GM18858 (cell line): ENCODE data around the gene PGLYRP4.
"Not testable (repeated sequence)": the region's sequence is repeated elsewhere in the genome, so short reads cannot be mapped to it uniquely, and the experiment has no call there.

Experiments
- ATAC-seq: cut with Tn5 transposase; IDR thresholded peaks from one replicate; pipeline ENCODE4 v1.9.1; 2021; ENCODE audit not compliant: unreplicated experiment

The PGLYRP4 gene

DNA sequence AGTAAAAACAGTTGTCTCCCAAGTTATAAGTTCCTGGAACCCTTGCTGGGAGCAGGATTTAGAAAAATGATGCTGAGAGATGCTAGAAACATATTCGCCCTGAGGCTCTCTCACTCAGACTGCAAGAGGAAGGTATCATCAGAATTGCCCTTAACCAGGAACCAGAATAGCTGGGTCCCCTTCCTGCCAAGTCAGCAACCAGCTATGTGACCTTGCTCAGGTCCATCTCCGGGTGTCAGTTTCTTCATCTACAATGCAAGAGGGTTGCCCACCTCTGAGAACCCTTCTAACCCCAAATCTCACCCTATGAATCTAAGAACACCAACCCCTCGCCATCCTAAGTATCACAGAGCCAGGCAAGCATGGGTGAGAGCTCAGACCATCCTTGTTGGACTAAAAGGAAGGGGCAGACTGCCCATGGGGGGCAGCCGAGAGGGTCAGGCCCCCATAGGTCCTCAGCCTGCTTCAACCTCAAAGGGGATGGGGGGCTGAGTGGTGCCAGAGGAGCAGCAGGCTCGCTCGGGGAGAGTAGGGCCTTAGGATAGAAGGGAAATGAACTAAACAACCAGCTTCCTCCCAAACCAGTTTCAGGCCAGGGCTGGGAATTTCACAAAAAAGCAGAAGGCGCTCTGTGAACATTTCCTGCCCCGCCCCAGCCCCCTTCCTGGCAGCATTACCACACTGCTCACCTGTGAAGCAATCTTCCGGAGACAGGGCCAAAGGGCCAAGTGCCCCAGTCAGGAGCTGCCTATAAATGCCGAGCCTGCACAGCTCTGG is 8.6 kb upstream of the PGLYRP4 start:
- ATAC-seq: no peak

DNA sequence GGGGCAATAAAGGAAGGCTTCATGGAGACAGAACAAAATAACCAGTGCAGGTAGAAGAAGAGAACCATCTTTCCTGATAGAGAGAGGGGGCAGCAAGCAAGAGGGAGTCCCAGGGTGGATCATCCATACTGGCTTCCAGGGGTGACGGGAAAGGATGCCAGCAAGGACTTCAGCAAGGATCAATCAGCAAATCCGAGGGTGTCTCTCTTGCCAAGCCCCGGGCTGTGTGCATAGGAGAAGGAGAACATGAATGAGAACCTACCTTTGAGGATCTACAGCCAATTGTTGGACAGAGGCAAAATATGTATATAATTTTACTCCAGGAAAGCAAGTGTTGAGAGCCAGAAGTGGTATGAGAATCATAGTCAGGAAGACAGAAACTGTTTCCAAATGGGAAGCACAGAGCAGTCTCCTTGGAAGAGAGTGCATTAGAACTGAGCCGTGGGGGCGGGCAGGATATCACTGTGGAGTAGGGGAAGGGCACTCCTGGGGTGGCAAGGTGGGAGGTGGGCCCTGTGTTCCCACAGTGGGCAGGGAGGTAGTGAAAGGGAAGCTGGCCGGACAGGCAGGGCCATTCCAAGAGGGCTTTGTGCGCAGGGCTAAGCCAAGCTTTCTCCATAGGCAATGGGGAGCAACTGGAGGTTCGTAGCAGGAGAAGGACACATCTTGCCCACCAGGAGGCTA is 7.9 kb upstream of the PGLYRP4 start:
- no peak for ATAC-seq

DNA sequence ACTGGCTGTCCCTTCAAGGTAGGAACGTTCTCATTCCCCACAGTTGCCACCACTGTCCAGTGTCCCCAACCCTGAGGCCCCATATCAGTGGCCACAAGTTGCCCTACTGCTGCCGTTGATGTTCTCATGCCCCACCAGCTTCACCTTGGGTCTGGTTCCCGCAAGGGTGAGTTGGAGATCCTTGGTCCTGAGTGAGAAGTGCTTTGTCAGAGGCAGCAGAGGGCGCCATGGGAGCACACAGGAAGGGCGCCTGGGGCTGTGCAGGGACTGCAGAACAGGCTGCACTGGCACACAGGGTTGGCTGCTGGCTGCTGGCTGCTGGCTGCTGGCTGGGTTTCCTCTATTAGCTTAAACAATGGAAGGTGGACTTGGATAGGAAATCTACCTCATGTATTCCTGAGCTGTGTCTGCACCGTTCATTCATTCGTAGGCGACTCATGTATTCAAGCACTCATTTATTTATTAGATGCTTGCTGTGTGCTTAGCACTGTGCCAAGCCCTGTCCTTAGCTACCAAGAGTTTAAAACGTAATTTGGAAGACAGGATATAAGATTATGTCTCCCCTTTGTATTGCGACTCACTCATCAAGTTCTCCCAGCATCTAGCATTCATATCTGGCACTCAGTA is 6.9 kb upstream of the PGLYRP4 start:
- ATAC-seq: no peak

DNA sequence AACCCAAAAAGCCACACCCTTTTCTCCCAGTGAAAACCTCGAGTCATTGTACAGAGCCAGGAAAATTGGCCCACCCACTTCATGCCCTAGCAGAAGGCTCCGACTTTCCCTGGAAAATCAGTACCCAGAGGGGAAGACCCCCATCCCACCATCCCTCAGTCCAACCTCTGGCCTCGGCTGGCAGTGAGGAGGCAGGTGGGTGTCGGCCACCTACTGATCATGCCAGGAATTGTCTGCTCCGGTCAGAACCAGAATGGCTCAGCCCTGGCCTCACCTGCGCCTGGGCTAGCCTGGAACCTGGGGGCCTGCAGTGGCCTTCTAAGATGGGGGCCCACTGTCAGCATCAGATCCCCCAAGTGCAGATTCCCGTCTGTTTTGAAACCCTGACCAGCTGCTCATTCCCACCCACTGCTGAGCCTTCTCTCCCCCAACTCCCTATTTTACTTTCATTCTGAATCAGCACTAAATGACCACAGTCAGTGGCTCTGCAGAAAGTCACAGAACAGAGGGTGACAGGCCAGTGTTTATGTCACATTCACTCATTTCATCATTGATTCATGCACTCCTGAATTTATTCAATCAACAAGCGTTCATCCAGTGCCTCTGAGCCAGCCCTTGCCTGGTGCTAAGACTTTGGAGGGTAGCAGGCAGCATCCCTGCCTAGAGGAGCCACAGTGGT is 6.0 kb upstream of the PGLYRP4 start:
- ATAC-seq: no peak

DNA sequence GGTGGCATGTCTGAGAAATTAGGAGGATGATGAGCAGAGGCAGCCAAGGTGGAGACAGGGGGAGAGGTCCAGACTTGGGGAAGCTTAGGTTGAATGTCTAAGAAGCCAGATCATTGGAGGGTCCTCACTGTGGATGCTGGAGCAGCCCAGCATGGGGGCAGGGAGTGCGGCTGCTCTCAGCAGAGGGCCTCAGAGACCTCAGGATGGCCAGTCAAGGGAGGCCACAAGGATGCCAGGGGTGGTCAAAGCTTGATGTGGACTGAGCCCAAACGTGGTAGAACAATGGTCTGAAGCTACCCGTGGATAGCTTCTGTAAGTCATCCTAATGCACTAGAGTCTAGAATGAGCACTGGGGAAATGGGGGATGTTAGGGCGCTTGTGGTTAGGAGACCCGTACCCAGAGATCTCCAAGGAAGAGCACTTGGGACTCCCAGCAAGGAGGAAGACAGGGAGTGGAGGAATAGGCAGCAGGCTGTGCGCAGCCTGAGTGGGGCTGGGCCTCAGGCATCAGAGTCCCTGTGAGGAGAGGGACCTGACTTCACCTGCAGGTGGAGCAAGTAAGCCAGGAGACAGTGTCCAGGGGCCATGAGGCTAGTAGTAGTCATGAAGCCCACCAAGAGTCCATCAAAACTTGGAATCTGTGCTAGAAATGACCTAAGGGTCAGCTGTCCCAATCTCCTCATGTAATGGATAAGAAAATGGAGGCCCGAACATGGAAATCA is 4.7 kb upstream of the PGLYRP4 start:
- no peak for ATAC-seq

DNA sequence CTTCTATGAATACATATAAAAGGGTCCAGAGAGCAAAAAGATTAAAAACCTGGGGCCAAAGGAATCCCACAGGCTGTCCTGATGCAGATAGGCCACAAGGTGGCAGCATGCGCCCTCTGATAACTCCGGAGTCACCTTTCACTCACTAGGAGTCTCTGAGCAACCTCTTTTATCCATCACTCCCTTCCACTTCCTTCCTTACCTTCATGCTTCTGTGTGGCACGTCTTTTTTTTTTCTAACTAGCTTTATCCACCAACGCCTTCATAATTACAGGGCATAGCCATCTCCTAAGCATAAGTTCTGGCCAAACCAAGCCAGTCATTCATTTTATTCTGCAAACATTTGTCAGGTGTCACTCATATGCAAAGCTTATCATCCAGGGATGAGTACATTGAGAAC is 3.9 kb upstream of the PGLYRP4 start:
- no peak for ATAC-seq

DNA sequence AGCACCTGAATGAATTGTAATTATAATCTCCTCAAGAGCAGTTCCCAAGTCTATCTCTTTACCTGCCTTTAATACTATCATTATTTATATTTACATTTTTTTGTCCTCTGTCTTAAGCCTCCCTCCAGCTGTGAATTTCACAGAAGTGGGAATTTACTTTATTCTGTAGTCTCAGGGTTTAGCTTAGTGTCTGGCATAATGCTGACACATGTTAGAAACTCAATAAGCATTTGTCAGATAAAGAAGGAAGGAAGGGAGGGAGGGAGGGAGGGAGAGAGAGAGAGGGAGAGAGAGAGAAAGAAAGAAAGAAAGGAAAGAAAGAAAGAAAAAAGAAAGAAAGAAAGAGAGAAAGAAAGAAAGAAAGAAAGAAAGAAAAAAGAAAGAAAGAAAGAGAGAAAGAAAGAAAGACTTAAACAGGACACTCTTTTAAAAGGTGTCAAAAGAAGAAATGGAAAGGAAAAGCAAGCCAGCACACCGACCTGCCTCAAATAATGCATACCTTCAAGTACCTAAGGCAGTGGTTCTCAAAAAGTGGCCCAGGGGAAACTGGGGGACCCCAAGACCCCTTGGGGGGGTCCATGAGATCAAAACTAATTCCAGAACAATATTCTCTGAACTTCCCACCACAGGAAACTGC is 1.8 kb upstream of the PGLYRP4 start:
- no peak for ATAC-seq

DNA sequence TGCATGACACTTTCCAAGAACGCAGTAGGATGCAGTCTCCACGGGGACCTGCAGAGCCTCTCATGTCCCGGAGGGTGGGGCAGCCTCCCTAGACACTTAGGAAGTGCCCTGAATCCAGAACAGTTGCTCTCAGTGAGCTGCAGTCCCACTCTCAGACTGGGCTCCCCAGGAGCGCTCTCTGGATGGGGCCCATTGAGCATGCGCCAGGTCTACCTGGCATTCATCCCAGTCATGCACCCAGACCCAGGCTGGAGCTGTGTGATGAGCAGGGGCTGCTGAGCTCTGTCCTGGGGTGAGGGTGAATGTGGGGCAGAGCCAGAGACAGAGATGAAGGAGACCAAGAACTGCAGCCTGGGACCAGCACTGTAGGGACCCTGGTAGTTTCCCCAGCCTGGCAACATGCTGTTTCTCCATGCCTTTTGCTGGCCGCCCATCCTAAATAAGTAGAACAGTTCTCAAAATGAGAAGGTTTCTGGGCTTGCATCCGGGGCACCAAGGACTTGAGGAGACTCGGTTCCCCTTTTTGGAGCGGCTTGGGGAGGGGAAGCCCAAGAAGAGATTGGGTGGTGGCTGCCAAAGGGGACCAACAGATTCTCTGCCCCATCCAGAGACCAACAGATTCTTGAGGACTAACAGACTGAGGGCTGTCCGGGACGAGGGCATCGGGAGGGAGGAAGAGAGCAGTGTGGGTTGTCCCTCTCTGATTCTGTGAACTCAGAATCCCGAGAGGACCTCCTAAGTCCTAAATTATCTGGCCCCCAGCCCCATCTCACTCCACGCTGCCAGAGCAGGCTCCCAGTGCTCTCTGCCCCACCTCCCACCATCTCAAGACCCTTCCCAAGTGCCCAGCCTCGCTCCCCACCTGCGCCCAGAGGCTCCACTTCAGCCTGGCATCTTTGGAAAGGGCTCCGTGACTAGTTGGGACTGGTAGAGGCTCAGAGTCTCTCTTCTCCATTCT is 1.0 kb upstream of the PGLYRP4 start:
- no peak for ATAC-seq

DNA sequence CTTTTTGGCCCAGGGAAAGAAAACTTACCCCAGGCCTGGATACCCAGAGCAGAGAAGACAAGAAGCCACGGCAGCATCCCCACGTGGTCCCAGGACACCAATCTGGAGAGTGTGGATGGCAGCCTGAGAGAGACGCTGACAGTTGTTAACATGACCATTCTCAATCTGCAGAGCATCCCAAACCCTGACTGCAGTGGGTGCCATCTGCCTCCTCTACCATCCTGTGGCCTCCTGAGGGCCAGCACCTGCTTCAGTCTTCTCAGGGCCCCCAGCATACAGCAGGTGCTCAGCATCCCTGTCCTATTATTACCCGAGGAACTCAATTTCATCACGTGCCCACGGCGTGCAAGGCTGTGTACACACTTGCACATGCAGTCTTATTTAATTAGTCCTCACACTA is 785 bp downstream of the PGLYRP4 start:
- ATAC-seq: no peak

DNA sequence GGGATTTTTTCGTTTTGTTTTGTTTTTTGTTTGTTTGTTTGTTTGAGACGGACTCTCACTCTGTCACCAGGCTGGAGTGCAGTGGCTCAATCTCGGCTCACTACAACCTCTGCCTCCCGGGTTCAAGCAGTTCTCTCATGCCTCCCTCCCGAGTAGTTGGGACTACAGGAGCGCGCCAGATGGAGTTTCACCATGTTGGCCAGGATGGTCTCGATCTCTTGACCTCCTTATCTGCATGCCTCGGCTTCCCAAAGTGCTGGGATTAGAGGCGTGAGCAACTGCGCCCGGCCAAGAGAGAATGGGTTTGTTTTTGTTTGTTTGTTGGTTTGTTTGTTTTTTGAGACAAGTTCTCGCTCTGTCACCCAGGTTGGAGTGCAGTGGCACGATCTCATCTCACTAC is 1.6 kb downstream of the PGLYRP4 start:
- ATAC-seq: not testable (repeated sequence)

DNA sequence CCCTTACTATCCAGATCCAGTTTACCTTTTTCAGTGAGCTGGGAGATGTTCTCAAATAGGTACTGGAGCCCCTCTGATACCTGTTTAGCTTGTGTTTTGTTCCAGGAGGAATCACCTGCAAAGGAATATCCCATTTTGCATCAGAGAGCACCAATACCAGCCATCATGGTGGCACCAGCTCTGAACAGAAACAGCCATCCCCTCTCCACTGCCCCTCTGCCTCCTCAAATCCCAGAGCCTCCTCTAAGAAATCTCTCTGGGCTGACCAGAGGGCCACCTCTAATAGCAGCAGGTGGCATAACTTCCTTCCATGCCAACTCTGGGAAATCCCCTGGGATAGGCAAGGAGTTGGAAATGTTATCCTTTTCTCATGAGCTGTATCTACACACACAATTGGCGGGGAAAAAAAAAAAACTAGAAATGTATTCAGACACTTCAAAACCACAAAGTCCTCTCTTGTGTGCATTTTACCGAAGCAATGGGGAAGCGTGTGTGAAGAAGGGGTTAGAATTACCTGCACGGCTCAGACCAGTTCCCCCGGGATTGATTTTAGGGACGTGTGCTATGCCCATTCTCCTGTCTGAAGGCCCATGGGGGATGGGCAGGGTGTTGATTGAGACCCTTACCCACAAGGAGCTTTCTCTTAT is 2.4 kb downstream of the PGLYRP4 start:
- ATAC-seq: no peak

DNA sequence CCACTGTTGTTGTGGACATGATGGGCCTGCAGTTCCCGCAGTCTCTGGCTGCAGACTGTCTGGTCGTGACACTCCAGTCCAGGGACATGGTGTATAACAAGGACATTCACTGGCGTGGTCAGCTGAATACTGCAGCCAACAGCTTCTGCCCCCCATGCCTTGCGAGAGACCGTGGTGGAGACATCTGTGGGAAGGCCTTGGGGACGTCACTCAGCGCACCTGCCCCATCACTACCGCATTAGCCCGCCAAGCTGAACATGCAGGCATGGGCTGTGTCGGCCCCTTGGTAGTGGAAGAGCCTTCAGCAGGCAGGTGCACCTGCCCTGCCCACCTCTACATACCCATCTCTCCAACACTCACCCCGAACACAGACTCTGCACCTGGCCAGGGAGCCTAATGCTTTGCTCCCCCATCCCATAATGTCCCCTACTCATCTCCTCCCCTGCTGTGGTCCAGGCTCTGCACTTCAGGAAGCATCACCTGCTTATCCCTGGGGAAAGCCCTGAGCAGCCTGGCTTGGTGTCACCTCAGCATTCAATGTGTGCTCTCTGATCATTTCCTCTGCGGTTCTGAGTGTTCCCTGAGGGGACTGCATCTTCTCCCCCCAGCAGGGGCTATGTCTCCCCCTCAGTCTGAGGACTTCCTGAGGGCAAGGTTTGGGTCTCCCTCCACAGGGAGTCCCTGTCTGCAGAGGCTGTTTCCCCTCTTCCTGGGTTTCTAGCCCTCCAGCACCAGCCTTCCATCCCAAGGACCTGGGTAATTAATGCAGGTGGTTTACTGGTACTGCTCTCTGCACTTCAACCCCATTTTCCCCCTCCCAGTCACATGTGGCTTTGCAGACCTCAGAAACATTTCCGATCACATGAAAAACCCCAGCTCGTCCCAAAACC is 3.2 kb downstream of the PGLYRP4 start:
- ATAC-seq: no peak

DNA sequence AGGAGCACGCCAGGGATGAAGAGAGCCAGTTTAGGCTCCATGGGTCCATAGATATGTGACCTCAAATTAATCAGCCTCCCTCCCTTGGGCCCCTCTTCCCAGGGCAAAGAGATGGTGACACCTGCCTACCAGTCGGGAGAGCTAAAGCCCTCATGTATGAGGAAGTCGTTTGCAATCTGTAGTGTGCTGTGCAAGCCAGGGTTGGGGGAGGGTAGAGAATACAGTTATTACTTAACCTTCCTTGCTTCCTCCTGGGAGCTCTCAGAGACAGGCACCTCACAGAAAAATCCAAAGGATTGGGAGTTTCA is 4.0 kb downstream of the PGLYRP4 start:
- no peak for ATAC-seq

DNA sequence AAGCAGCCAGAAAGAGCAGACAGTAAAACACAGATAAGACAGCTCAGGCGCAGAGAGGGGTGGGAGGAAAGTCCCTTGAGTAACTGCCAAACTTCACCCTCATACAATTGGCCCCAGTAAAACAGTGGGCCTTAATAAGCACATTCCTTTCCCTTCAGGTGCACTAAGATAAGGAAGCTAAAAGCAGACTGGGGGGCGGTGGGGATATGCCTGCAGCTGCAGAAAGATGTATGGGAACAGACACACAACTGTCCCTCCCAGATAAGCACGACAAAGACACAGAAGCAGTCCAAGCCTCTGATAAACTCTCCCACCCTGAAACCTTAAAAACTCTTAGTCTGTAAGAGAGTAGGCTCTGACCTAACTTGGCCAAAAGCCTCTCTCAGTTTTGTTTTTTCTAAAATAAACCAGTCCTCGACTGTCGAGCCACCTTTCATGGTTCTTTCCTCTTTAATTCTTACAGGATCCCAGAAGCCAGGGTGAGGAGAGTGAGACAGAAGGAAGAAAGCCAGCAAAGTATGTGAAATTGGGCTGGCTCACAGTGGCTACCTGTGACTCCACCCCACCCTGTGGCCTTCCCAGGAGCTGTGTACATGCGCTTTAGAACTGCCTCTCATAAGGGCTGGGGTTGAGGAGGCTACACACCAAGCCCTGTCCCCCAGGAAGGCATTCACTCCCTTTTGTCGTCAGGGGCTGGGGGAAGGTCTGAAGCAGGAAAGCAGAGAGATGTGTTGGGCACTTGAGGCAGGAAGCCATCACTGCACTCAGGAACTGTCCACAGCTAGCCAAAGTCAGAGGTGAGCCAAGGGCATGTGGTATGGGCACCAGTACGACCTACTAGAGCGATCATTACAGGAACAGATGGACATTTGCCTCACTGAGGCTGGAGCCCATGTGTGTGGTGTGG is 4.6 kb downstream of the PGLYRP4 start:
- no peak for ATAC-seq

DNA sequence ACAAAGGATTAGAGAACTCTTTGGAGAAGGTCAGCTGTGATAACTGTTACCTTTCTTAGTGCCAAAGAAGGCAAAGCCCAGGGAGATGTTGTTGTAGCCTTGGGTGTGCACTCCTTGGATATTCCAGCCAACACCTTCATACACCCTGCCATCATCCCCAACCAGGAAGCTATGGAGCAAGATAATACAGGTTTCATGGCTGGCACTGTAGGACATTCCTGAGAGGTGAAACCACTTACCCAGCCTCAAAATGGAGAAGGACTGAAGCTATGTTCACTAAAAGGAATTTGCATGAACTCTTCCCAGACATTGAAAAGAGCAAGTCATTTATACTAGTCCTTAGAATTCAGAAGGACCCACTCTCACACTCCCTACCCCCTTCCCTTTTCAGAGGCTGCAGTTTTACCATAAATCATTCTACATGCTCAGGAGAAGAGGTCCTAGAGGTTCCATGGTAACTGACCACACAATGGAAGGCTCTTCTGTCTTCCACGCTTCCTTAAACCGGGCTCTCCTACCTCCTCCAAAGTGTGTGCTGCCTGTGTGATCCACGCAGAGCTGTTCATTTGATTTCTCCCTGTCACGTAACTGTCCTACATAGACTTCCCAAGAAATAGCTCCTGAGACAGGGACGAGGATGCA is 5.5 kb downstream of the PGLYRP4 start:
- ATAC-seq: no peak

DNA sequence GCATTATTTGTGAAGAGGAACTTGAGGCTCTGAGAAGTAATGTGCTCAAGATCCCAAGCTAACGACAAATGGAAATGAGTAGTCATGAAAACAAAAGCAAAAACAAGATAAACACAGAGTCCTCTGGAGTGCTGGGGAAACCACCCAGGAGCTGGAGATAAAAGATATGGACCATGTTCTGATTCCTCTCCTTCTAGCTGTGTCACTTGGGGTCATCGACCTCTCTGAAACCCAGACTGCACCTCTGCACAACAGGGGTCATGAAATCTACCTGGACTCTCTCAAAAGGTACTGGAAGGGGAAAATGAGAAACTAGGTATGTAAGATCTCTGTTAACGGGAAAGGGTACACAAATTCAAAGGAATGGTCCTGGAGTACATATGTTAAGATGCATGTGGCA is 6.5 kb downstream of the PGLYRP4 start:
- no peak for ATAC-seq
